ENCODE measurements around the gene DVL2. TPM values are rescaled to one million over a fixed set of nuclear protein-coding genes. Genes with fewer than 3 reads are reported as not detected.
"Not testable (repeated sequence)": the region's sequence is repeated elsewhere in the genome, so short reads cannot be mapped to it uniquely, and the experiment has no call there.

The DVL2 gene
- total and polyA plus RNA-seq, 9 donors: 8.2 to 80.6 (median 55.8) TPM

- H3K4me1 ChIP-seq (ENCODE audit: insufficient read depth): no peaks in the 10 kb centered on the region
- H3K27ac ChIP-seq: no peak overlapping the region
- H3K27me3 ChIP-seq: no peaks in the 10 kb centered on the region
- intact Hi-C loops (cut with DNase I): no loop called here
- no peaks in the 10 kb centered on the region for H3K9me3 ChIP-seq
- no peak for DNase-seq
- TF ChIP-seq CTCF (IDR thresholded peaks at IDR 0.05): no peak
- no peak for TF ChIP-seq EP300 (IDR thresholded peaks at IDR 0.05)
- TF ChIP-seq POLR2A (IDR thresholded peaks at IDR 0.05): no peak
- no peak overlapping the region for H3K4me3 ChIP-seq
- H3K36me3 ChIP-seq: no peaks in the 10 kb centered on the region
- WGBS, 3 donors: 56 to 65% (median 56%) methylated on average over 7 of the region's 7 CpGs
Measured at GRCh38 chr17:7186241-7186640, 48.1 kb downstream of the DVL2 start.

GRCh38 chr17:7184647-7185046 lies 49.7 kb downstream of the DVL2 start:
- TF ChIP-seq EP300 (IDR thresholded peaks at IDR 0.05) (no peak), CTCF (IDR thresholded peaks at IDR 0.05) (no peak), POLR2A (IDR thresholded peaks at IDR 0.05) (no peak)
- DNase-seq: peak in 1 of 5 donors; percentile 22
- Histone ChIP-seq H3K27me3 (no peaks in the 10 kb centered on the region), H3K4me3 (no peak overlapping the region), H3K36me3 (no peaks in the 10 kb centered on the region), H3K27ac (no peak overlapping the region), H3K4me1 (ENCODE audit: insufficient read depth) (no peaks in the 10 kb centered on the region), H3K9me3 (no peaks in the 10 kb centered on the region)
- intact Hi-C loops (cut with DNase I): no loop called here
- 72 to 79% (median 76%) methylated on average over 6 of the region's 6 CpGs for WGBS, 3 donors

GRCh38 chr17:7184091-7184488 lies 50.2 kb downstream of the DVL2 start:
- H3K27ac ChIP-seq: no peak overlapping the region
- H3K4me1 ChIP-seq (ENCODE audit: insufficient read depth): no peaks in the 10 kb centered on the region
- H3K27me3 ChIP-seq: no peaks in the 10 kb centered on the region
- no peak overlapping the region for H3K4me3 ChIP-seq
- intact Hi-C loops (cut with DNase I): no loop called here
- WGBS, 3 donors: 70 to 77% (median 73%) methylated on average over 14 of the region's 14 CpGs
- peak in 1 of 5 donors; percentile 42 for DNase-seq
- no peaks in the 10 kb centered on the region for H3K9me3 ChIP-seq
- H3K36me3 ChIP-seq: no peaks in the 10 kb centered on the region
- TF ChIP-seq CTCF (IDR thresholded peaks at IDR 0.05) (no peak), EP300 (IDR thresholded peaks at IDR 0.05) (no peak), POLR2A (IDR thresholded peaks at IDR 0.05) (no peak)

GRCh38 chr17:7183433-7184090 lies 50.8 kb downstream of the DVL2 start:
- intact Hi-C loops (cut with DNase I): no loop called here
- 79 to 83% (median 82%) methylated on average over 7 of the region's 7 CpGs for WGBS, 3 donors
- no peak for DNase-seq
- H3K36me3 ChIP-seq: no peaks in the 10 kb centered on the region
- TF ChIP-seq EP300 (IDR thresholded peaks at IDR 0.05) (no peak), CTCF (IDR thresholded peaks at IDR 0.05) (no peak), POLR2A (IDR thresholded peaks at IDR 0.05) (no peak)
- H3K27ac ChIP-seq: no peak overlapping the region
- no peaks in the 10 kb centered on the region for H3K27me3 ChIP-seq
- no peak overlapping the region for H3K4me3 ChIP-seq
- no peaks in the 10 kb centered on the region for H3K9me3 ChIP-seq
- no peaks in the 10 kb centered on the region for H3K4me1 ChIP-seq (ENCODE audit: insufficient read depth)

GRCh38 chr17:7182101-7182500 lies 52.2 kb downstream of the DVL2 start:
- H3K9me3 ChIP-seq; intact Hi-C loops (cut with DNase I); H3K27me3 ChIP-seq; H3K4me3 ChIP-seq; H3K27ac ChIP-seq; H3K36me3 ChIP-seq; H3K4me1 ChIP-seq (ENCODE audit: insufficient read depth); DNase-seq: not testable (repeated sequence)
- 96 to 98% (median 97%) methylated on average over 2 of the region's 2 CpGs for WGBS, 3 donors

Data from ovary (tissue), 9 donors.